Breast epithelium (tissue), 3 donors: ENCODE measurements around the gene DLX4.

Source experiments
- CTCF ChIP-seq, 3 donors: fragments of 450-650 bp; IDR thresholded peaks; one replicate each; pipeline ENCODE4 v1.5.1; 2016 to 2017; ENCODE audit warnings: antibody characterized with exemption in 3 of 3, mild to moderate bottlenecking in 3 of 3, moderate library complexity in 3 of 3
- POLR2A ChIP-seq: fragments of 450-650 bp; IDR thresholded peaks from one replicate; pipeline ENCODE4 v1.6.1; 2016; ENCODE audit warnings: antibody characterized with exemption, mild to moderate bottlenecking, moderate library complexity
- POLR2AphosphoS5 ChIP-seq, 3 donors: sonication (generic); formaldehyde crosslinking; IDR thresholded peaks; one replicate each; pipeline ENCODE4 v1.6.1; 2017; ENCODE audit warnings: antibody characterized with exemption in 3 of 3

GRCh38 chr17:49990921-49991320 is 21.9 kb downstream of the DLX4 start:
- TF ChIP-seq CTCF (IDR thresholded peaks at IDR 0.05) (no peak), POLR2A (no peak), POLR2AphosphoS5 (IDR thresholded peaks at IDR 0.05) (no peak)
